Inflammatory macrophage treated with lipopolysaccharide for 1 hour (primary cell): ENCODE results near the gene CREBZF.
A peak's percentile ranks its signal among the peaks of the same experiment; 100 is the strongest.

Source experiments
- DNase-seq, 2 donors: peaks; one replicate each; pipeline ENCODE4 v3.0.0-alpha.2; 2020 to 2022

CREBZF gene

GRCh38 chr11:85620256-85620655 lies 44.7 kb downstream of the CREBZF start:
- no peak for DNase-seq

- no peak for DNase-seq
Measured at GRCh38 chr11:85619499-85619898, 45.4 kb downstream of the CREBZF start.

- DNase-seq = peak; percentile 78 to 85
Measured at GRCh38 chr11:85611643-85612042, 53.3 kb downstream of the CREBZF start.
